NCI-H526 treated with DMSO at 0.1 percent for 48 hours (cell line): ENCODE data around the gene TMEM219.

ENCODE experiments used
- DNase-seq: peaks from one replicate; lab custom pipeline; 2025; lab: John Stamatoyannopoulos, UW

Gene TMEM219

GRCh38 chr16:29995324-29995910, 33.5 kb downstream of the TMEM219 start, which contains the start of gene HIRIP3:
Gene HIRIP3 (minus strand): TSS chr16:29995617. CDS start chr16:29995605, 12 bp downstream.
- DNase-seq = peak; percentile 71

DNA sequence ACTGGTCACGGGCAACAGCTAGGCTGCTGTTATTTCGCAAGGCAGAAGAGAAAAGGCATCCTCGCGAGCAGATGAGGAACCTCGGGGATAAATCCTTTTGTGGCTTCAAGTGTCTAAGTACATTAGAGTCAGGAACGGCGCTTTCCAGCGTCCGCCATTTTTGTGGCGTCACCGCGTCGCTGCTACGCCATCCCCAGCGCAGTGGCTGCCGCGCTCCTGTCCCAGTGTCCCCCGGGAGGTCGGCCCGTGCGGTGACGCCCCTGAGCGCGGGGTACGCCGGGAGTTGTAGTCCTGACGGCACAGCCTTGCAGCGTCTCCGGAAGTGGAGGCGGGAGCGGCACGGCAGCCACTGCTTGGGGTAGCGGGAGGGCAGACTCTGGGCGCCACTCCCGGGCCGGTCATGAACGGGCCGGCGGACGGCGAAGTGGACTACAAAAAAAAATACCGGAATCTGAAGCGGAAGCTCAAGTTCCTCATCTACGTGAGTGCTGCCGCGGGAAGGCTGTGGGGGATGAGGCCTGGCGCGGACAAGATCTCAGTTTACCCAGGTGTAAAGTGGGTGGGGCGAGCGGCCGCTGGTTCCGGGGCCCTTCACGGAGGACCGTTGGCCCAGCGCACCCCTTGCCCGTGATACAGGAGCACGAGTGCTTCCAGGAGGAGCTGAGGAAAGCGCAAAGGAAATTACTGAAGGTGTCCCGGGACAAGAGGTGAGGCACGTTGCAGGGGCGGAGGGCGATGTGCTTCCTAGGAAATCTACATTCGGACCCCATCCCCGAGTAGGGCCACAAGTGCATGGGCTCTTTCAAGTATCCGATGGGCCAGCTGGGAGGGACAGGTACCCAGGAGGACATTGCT, 34.3 kb downstream of the TMEM219 start, which contains the start of gene INO80E:
Gene INO80E (plus strand): TSS at position 331 of the 855 bp plus-strand sequence. CDS start 70 bp downstream, at position 401.
- DNase-seq = peak; percentile 90

DNA sequence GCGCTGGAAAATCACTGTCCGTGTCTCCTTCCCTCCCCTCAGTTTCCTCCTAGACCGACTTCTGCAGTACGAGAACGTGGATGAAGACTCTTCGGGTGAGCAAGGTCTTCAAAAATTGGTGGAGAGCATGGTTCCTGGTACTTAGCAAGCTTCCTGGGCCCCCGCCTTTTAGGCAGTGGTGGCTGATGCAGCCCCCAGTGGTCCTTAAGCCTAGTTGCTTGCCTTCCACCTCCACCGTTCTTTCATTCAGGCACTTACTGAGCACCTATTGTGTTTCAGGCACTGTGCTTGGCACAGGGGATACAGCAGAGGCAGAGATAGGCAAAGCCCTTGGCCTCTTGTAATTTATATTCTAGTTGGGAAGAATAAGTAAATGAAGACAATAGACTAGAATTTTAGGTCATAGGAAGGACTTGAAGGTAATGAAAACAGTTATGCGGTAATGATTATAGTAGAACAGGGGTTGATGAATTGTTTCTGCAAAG, 34.9 kb downstream of the TMEM219 start:
- DNase-seq = no peak

DNA sequence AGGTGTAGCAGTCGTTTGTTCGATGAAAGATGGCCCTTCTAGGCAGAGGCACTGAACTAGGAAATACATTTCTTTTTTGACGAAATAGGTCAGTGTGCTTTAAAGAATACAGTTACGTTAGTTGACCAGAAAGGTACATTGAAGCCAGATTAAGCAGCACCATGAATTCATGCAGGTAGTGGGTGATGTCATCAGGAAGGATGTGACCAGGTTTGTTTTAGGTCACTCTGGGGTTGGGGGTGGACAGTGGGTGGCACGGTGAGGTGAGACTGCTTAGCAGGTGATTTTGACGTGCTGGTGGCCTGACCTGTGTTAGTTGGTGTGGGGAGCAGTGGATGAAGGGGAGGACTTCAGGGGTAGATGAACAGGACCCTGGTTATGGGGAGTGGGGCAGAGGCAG, 37.7 kb downstream of the TMEM219 start:
- DNase-seq = no peak

DNA sequence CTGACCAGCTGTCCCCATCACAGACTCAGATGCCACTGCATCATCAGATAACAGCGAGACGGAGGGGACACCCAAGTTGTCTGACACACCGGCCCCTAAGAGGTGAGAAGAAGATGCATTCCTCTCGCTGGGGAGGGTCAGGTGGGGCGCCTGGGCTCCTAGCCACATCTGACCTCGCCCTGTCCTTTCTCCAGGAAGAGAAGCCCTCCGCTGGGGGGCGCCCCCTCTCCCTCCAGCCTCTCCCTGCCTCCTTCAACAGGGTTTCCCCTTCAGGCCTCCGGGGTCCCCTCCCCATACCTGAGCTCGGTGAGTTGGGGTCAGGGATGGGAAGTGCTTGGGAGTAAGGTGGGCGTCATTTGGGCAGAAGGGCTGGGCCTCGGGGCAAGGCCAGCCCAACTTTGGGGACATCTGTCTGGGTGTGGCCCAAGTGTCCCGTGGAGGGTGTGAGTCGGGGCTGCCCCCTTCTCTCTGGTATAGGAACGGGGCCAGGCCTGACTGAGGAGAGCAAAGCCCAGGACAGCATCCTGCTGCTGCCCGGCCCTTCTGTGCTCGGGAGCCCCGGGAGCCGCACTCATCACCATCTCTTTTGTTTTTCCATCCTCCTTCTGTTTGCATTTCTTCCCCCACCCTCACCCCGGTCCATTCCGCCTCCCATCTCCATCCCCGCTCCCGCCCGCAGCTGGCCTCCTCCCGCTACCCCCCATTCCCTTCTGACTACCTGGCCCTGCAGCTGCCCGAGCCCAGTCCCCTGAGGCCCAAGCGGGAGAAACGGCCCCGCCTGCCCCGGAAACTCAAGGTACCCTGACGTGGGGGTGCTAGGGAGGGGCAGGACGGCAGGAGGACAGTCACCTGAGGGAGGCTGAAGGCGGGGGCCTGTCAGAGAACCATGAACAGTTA, 39.1 kb downstream of the TMEM219 start:
- DNase-seq = no peak

- no peak for DNase-seq
Observed at GRCh38 chr16:30002614-30003346, 40.9 kb downstream of the TMEM219 start.

- DNase-seq = no peak
Observed at GRCh38 chr16:30003670-30004423, 42.0 kb downstream of the TMEM219 start.

GRCh38 chr16:30004424-30004776, 42.5 kb downstream of the TMEM219 start:
- peak; percentile 44 for DNase-seq

DNA sequence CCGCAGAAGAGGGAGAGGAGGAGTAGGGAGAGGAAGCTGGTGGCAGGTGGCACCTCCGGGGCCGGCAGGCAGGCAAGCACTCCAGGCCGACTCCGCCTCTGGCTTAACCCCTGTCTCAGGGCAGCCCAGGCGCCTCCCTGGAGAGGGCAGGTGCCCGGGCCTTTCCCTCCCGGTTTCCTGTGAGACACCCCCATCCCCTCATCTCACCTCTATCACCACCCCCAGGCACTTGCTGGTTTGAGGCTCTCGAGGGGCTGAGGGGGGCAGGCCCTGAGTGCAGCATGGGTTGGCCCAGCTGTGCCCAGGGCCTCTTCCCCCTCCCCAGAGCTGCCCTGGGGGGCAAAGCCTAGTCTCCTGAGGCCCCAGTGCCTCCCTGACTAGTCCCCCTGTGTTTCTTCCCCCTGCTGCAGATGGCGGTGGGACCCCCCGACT, 42.9 kb downstream of the TMEM219 start:
- DNase-seq = peak; percentile 63

GRCh38 chr16:30005341-30006094, 43.6 kb downstream of the TMEM219 start:
- DNase-seq = no peak

DNA sequence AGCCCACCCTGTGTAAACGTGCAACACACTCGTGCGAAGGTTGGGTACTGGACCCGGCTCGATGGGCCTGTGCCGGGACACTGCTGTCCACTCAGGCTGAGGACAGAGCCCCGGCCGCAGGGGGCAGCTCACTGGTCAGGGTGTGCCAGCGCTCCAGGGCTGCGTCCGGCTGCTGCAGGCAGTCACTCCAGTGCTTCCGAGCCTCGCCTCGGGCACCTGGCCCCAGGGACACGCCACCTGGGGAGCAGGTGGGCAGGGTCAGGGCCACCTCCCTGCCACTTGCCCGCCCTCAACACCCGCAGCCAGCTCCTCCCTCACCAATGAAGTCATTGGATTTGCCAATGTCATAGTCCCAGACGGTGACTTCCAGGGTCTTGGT, 44.2 kb downstream of the TMEM219 start:
- DNase-seq = no peak

GRCh38 chr16:30006659-30007377, 44.9 kb downstream of the TMEM219 start:
- no peak for DNase-seq

DNA sequence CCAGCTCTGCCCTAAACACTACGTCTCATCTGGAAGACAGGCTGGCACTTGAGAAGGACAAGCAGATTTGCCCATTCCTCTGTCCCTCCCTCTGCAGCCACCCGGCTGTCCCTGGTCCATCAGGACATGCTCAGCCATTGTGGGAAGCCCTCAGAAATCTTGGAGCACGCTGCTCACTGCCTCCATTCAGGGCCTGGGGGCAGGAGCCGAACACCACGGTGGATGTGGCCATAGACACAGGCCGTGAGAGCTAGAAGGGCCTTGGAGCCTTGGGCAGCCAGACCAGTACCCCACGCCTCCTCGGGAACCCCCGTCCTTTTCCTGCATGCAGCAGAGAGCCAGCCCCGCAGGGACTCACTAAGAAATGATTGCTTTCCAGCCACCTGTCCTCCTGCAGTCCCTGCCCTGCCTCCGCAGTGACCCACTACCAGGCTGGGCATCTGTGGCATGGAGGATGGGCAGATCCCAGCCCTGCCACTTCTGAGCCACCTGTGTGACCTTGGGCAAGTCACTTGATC, 45.6 kb downstream of the TMEM219 start:
- DNase-seq = no peak

DNA sequence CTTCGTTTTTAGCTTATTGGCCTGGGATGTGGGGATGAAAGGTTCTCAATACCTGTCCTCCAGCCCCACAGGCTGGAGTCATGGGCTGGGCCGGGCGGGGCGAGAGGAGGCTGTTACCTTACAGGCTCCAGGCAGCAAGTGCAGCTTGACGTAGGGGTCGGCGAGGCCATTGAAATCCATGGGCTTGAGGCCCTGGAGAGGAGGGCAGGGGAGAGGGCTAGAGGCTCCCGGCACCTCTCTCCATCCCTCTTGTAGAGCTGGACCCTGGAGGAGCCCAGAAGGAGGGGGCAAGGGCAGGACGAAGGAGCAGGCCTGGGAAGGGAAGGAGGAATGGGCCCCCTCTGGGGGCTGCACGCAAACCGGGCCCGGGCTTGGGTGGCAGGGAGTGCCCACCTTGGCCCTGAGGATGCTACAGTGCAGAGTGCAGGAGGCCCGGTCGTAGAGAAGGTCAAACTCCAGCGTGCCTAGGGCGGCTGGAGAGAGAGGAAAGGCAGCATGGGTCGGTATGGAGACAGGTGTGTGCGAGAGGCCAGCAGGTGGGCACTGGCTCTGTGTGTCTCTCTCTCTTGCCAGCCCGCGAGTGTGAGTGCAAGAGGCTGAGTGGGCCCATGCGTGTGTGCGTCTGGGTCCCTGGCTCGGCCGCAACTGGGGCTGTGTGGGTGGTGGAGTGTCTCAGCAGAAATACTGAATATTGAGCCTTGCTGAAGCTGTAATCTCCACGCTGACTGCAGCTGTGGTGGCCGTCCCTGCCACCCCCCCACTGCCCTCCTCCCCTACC, 47.4 kb downstream of the TMEM219 start:
- DNase-seq = no peak

GRCh38 chr16:30009990-30010843, 48.3 kb downstream of the TMEM219 start:
- no peak for DNase-seq

DNA sequence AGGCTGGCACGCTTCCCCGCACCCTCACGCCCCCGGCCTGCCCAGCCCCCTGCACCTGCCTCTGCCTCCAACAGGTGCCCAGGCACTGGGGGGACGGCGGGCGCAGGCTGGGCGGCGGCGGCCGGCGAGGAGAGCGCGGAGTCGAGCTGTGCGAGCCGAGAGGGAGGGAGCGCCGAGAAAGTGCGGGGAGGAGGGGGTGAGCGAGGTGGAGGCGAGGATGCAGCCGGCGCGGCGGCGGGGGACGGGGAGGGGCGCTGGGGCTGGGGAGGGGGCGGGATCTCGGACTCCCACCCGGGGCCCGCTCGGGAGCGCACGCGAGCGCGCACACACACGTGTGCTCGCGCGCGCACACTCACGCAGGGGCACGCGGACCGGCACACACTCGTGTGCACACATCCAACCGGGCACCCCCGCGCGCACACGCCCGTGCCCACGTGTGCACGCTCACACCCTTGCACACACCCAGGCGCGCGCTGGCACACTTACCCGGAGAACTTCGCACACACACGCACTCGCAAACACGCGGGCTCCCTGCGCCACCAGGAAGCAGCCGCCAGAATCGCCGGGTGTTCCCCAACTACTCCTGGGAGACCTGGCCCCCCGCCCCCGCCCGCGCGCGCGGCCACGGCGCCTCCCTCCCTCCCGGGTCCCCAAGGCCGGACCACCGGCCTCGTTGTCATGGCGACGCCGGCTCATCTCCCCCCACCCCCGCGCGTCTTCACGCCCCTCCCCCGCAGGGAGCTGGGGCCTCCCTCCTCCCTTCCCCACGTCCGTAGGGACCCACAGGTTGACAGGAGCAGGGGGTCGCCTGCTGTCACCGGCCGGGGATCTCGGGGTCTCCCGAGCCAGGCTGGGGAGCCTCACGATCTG, 49.2 kb downstream of the TMEM219 start, which contains the start of gene DOC2A:
Gene DOC2A (minus strand): TSS at position 184 of the 870 bp plus-strand sequence. CDS start 805 bp downstream, outside the sequence.
- DNase-seq = peak; percentile 52
